HG03565 (cell line): ENCODE results near the gene DIPK2A.
A peak's percentile ranks its signal among the peaks of the same experiment; 100 is the strongest.

Source experiments
- ATAC-seq: cut with Tn5 transposase; IDR thresholded peaks from one replicate; pipeline ENCODE4 v1.9.1; 2021; ENCODE audit warnings: mild to moderate bottlenecking, moderate library complexity; ENCODE audit not compliant: unreplicated experiment

Gene DIPK2A

DNA sequence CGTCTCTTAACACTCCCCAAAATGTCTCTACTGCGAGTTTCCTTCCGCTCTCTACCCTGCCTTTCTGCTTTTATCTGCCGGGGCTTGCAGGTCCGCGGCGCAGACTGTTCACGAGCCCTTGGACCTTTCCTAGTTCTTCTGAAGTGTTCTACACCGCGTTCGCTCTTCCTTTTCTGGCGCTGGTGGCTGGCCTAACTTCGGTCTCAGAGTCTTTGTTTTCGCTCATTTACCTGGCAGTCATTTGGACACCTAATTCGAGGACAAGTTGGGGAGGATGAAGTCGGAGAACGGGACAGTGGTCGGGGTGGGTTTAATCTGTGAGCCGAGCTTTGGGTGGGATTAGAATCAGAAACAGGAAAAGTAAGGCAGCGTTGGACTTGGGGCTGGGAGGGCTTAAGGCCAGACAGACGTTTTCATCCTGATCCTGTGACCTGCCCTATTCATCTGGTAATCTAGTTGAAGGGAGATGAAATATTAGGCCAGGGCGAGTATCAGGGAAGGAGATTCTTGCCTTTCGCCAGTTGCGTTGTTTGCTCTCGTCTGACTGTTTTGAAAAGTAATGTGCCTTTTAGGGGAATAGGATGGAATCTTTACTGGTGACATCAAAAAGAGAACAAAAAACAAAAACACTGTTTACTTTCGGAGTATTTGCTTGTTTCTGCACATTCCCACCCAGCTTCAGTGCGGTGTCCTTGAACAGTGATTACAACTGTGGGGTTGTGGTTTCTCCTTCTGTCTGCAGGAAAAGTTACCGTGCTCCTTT lies 1.8 kb downstream of the DIPK2A start:
- ATAC-seq: peak; percentile 25

DNA sequence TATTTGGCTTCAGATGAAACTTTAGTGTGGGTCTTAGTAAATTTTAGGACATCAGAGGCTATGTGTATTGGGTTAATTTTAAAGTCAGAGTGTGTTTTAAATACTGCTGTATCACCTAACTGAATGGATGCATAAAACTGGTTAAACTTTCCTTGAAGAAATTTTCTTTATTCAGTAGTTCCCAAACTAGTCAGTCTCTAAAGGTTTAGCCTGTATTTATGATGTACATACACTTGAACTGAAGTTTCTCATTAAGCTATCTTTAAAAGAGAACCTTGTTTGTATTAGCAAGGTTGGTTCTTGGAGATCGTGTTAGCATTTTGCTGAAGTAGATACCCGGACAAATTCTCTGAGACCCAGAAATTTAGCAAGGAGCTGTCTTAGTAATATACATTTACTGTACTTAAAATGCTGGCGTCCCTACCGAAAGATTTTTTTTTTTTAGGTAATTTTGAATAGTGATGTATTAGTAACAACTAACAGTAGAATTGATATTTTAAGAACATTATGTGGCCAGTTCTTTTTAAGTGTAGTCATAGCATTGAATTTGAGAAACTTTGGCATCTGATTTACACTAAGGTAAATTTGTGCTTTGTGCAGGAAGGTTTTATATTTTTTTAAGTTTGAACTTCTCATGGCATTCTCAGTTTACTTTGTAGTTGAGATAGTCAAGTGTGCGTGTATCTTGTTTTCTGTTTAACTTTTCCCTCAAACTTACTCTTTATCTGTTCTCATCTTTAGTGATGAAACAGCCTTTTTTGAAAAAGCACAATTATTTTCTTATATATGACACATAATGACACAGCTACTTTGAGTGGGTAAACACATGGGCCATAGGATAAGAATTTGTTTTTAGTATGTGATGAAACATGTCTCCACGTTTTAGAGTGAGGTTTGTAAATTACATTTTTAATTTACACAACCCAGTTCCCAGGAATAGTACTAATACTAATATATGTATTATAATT lies 2.9 kb downstream of the DIPK2A start:
- ATAC-seq: no peak

- ATAC-seq: no peak
Measured at GRCh38 chr3:143975554-143976152, 4.0 kb downstream of the DIPK2A start.

GRCh38 chr3:143977341-143978262 lies 6.0 kb downstream of the DIPK2A start:
- peak; percentile 46 for ATAC-seq

DNA sequence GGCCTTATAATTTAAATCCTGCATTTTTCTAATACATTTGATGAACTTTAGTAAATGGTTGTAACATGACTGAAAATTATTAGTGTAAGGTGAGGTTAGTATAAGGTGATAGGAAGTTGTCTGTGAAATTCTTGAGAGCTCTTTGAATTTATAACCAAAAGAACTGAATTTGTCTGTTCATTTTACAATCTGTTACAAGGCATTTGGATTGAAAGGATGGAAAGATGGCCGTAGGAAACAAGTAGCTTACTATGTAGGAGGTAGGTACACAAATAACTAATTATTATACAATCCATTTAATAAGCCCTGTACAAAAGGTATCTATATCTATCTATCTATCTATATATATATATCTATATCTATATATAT lies 6.6 kb downstream of the DIPK2A start:
- no peak for ATAC-seq

DNA sequence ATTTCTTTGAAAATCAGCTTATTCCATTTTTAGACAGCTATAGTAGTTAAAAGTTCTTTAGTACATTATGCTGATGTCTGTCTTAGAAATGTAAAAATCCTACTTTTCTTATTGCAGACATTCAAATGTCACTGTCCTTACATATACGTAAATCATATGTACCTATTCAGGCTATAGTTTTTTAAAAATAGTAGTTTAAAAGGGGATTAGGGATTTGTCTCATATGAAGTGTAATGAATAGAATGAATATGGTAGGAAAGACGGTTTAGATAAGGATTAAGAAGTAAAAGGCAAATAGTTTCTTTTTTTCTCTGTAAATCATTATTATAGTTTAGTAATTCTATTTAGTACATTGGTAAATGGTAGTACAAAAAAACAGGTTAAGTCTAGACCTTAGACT lies 7.4 kb downstream of the DIPK2A start:
- no peak for ATAC-seq

DNA sequence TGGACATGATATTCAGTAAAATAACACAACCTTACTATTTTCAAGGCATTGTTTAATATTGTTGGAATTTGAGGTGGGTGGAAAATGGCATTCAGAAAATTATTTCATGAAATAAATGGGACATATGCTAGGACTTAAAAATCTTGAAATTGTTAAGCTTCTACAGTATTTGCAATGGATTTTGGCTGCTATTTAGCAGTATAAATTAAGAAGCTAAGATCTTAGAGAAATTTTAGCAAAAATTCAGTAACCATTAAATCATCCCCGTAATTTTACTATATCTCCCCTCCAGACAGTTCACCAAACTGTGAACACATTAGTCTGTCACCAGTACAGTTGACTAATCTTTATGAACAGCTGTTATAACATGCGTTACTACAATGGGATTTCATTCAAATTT lies 8.2 kb downstream of the DIPK2A start:
- no peak for ATAC-seq

- no peak for ATAC-seq
Measured at GRCh38 chr3:143988306-143988705, 16.7 kb downstream of the DIPK2A start.

- ATAC-seq: no peak
Measured at GRCh38 chr3:143989461-143989860, 17.8 kb downstream of the DIPK2A start.

DNA sequence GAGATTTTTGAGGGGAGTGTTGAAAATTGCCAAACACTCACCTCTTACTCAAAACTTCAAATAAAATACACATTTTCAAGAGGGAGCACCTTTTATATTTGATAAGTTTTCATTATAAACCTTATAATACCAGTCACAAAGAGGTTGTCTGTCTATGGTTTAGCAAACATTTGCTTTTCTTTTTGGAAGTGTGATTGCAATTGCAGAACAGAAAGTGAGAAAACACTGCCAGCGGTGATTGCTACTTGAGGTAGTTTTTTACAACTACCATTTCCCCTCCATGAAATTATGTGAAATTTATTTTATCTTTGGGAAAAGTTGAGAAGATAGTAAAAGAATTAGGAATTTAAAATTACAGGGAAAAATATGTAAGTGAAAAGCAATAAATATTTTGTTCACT lies 20.1 kb downstream of the DIPK2A start:
- no peak for ATAC-seq

GRCh38 chr3:143998266-143998665 lies 26.6 kb downstream of the DIPK2A start:
- ATAC-seq: no peak

- no peak for ATAC-seq
Measured at GRCh38 chr3:144003051-144003450, 31.4 kb downstream of the DIPK2A start.

- ATAC-seq: no peak
Measured at GRCh38 chr3:144010371-144010770, 38.7 kb downstream of the DIPK2A start.

DNA sequence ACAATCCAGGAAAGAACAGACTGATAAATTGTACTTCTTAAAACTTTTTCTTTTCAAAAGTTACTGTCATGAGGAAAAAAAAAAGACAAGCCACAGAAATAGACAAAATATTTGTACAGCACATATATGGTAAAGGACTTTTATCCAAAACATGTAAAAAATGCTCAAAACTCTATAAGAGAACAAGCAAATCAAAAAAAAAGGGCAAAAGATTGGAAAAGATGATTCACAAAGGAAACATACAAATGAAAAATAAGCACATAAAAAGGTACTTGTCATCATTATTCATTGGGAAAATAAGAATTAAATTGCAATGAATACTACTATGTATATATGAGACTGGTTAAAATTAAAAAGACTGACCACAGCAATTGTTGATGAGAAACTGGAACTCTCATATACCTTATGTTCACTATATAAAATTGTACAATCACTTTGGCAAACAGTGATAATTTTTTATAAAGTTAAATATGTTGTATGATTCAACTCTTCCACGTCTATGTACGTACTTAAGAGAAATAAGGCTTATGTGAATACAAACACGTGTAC lies 39.7 kb downstream of the DIPK2A start:
- no peak for ATAC-seq

DNA sequence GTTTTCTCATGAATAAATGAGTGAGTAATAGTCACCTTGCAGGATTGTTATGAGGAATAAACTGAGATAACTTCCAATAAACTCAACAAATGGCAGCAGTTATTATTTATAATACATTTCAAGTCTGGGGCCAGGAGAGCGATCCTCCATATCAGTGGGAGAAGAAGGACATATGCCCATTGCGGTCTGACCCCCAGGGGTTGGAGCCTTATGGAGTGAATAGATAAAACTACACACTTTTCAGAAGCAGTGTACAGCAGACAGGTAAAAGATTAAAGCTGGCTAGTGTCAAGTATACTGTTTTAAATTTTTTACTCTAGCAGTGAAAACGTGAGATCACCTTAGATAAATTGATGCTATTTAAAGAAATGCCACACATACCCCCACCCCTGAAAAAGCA lies 43.5 kb downstream of the DIPK2A start:
- no peak for ATAC-seq

GRCh38 chr3:144018776-144019175 lies 47.2 kb downstream of the DIPK2A start:
- no peak for ATAC-seq
